HG03520 (cell line): Measurements from ENCODE around the gene TACC3.
A peak's percentile ranks its signal among the peaks of the same experiment; 100 is the strongest.
"Not testable (repeated sequence)": the region's sequence is repeated elsewhere in the genome, so short reads cannot be mapped to it uniquely, and the experiment has no call there.

ENCODE experiments used
- ATAC-seq: cut with Tn5 transposase; IDR thresholded peaks from one replicate; pipeline ENCODE4 v1.9.1; 2021; ENCODE audit warnings: mild to moderate bottlenecking, moderate library complexity; ENCODE audit not compliant: unreplicated experiment

TACC3 gene

GRCh38 chr4:1701671-1702070 lies 19.6 kb upstream of the TACC3 start:
- ATAC-seq: not testable (repeated sequence)

GRCh38 chr4:1703867-1704266 lies 17.5 kb upstream of the TACC3 start:
- no peak for ATAC-seq

GRCh38 chr4:1705732-1706131 lies 15.6 kb upstream of the TACC3 start:
- ATAC-seq: no peak

- ATAC-seq: no peak
Measured at GRCh38 chr4:1706358-1706757, 15.0 kb upstream of the TACC3 start.

GRCh38 chr4:1708581-1708980 lies 12.7 kb upstream of the TACC3 start:
- no peak for ATAC-seq

GRCh38 chr4:1711055-1711570 lies 10.2 kb upstream of the TACC3 start:
- ATAC-seq: no peak

- ATAC-seq: peak; percentile 7
Measured at GRCh38 chr4:1711571-1712215, 9.6 kb upstream of the TACC3 start.

GRCh38 chr4:1712216-1713002 lies 8.9 kb upstream of the TACC3 start, which contains the start of gene SLBP:
SLBP (minus strand) TSS chr4:1712319; CDS start chr4:1712188, 131 bp downstream.
- peak; percentile 73 for ATAC-seq

GRCh38 chr4:1713003-1713851 lies 8.1 kb upstream of the TACC3 start:
- no peak for ATAC-seq

GRCh38 chr4:1714303-1715001 lies 6.9 kb upstream of the TACC3 start:
- no peak for ATAC-seq

- no peak for ATAC-seq
Measured at GRCh38 chr4:1715002-1715758, 6.1 kb upstream of the TACC3 start.

- ATAC-seq: no peak
Measured at GRCh38 chr4:1716065-1716945, 5.0 kb upstream of the TACC3 start.

- ATAC-seq: no peak
Measured at GRCh38 chr4:1717129-1718094, 3.9 kb upstream of the TACC3 start.

- ATAC-seq: no peak
Measured at GRCh38 chr4:1718095-1718850, 3.0 kb upstream of the TACC3 start.

GRCh38 chr4:1720163-1720983 lies 948 bp upstream of the TACC3 start:
- ATAC-seq: peak; percentile 18
